PFSK-1 (cell line): Measurements from ENCODE around the gene THSD4.

ENCODE experiments used
- POLR2AphosphoS5 ChIP-seq: IDR thresholded peaks from 2 replicates; pipeline ENCODE4 v1.6.1; 2012; ENCODE audit warnings: low read depth, mild to moderate bottlenecking, control low read depth, low read length, moderate library complexity
- SIN3A ChIP-seq: IDR thresholded peaks from 2 replicates; pipeline ENCODE4 v1.6.1; 2012; ENCODE audit warnings: mild to moderate bottlenecking, low read length, moderate library complexity, borderline replicate concordance; ENCODE audit not compliant: insufficient read depth
- TAF1 ChIP-seq: IDR thresholded peaks from 2 replicates; pipeline ENCODE4 v1.6.1; 2012; ENCODE audit warnings: low read length, control low read depth, borderline replicate concordance; ENCODE audit not compliant: insufficient read depth
- TF ChIP-seq, protein P1 (sequence below), 2 experiments: IDR thresholded peaks; 2 replicates each; pipeline versions ENCODE4 v1.6.1 to v1.8.0; 2011 to 2012; ENCODE audit warnings: low read depth in 2 of 2, low read length in 2 of 2, control low read depth in 1 of 2, inconsistent platforms in 1 of 2, mild to moderate bottlenecking in 1 of 2, moderate library complexity in 1 of 2; ENCODE audit not compliant: insufficient read depth in 1 of 2

- no peak for TF ChIP-seq POLR2AphosphoS5
- no peak for TF ChIP-seq SIN3A
- TF ChIP-seq, protein P1, sequence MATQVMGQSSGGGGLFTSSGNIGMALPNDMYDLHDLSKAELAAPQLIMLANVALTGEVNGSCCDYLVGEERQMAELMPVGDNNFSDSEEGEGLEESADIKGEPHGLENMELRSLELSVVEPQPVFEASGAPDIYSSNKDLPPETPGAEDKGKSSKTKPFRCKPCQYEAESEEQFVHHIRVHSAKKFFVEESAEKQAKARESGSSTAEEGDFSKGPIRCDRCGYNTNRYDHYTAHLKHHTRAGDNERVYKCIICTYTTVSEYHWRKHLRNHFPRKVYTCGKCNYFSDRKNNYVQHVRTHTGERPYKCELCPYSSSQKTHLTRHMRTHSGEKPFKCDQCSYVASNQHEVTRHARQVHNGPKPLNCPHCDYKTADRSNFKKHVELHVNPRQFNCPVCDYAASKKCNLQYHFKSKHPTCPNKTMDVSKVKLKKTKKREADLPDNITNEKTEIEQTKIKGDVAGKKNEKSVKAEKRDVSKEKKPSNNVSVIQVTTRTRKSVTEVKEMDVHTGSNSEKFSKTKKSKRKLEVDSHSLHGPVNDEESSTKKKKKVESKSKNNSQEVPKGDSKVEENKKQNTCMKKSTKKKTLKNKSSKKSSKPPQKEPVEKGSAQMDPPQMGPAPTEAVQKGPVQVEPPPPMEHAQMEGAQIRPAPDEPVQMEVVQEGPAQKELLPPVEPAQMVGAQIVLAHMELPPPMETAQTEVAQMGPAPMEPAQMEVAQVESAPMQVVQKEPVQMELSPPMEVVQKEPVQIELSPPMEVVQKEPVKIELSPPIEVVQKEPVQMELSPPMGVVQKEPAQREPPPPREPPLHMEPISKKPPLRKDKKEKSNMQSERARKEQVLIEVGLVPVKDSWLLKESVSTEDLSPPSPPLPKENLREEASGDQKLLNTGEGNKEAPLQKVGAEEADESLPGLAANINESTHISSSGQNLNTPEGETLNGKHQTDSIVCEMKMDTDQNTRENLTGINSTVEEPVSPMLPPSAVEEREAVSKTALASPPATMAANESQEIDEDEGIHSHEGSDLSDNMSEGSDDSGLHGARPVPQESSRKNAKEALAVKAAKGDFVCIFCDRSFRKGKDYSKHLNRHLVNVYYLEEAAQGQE (IDR thresholded peaks at IDR 0.05; ENCODE audit: insufficient read depth in 1 of 2, low read depth in 2 of 2, low read length in 2 of 2), result no peak
- no peak for TF ChIP-seq TAF1
These were observed 210.2 kb downstream of the THSD4 start for GRCh38 chr15:71325481-71325880.
